WTC11 (cell line): Measurements from ENCODE around the gene AGBL4. TPM values are rescaled to one million over a fixed set of nuclear protein-coding genes. Genes with fewer than 3 reads are reported as not detected.

Source experiments
- ATAC-seq: fragments of 200-7000 bp; cut with Tn5 transposase; 2 replicates; pipeline ENCODE4 v1.10.0; 2021; ENCODE audit warnings: mild to moderate bottlenecking, moderate library complexity
- CTCF ChIA-PET: fragments of 300-600 bp; sonication (Branson Sonifier 250); formaldehyde crosslinking; loops from one replicate; lab custom pipeline; 2021; ENCODE audit warnings: antibody characterized with exemption; lab: Charles Lee
- POLR2A ChIA-PET: fragments of 350-600 bp; sonication (Branson Sonifier 250); formaldehyde crosslinking; loops from one replicate; lab custom pipeline; 2021; ENCODE audit warnings: antibody characterized with exemption; lab: Charles Lee
- DNase-seq: peaks from one replicate; pipeline ENCODE4 v3.0.0; 2021; ENCODE audit warnings: low spot score
- H3K27ac Mint-ChIP-seq: 2 replicates; pipeline ENCODE4 v1.8.0; 2021; ENCODE audit warnings: mixed read lengths
- H3K27me3 Mint-ChIP-seq: 2 replicates; pipeline ENCODE4 v1.8.0; 2021; ENCODE audit warnings: low read depth, mild to moderate bottlenecking, moderate library complexity, mixed read lengths
- H3K36me3 Mint-ChIP-seq: 2 replicates; pipeline ENCODE4 v1.8.0; 2021; ENCODE audit warnings: mixed read lengths
- H3K4me1 Mint-ChIP-seq: 2 replicates; pipeline ENCODE4 v1.8.0; 2022; ENCODE audit warnings: mixed read lengths
- H3K4me3 Mint-ChIP-seq: 2 replicates; pipeline ENCODE4 v1.8.0; 2021; ENCODE audit warnings: mild to moderate bottlenecking, moderate library complexity, mixed read lengths
- H3K9me3 Mint-ChIP-seq: 2 replicates; pipeline ENCODE4 v1.8.0; 2021; ENCODE audit warnings: mixed read lengths
- NR1H2 ChIP-seq: sonication (generic); formaldehyde crosslinking; IDR thresholded peaks from 2 replicates; pipeline ENCODE4 v1.9.0; 2021; ENCODE audit warnings: mild to moderate bottlenecking, moderate library complexity, missing genetic modification reagents
- OVOL2 ChIP-seq: fragments of 250-450 bp; sonication (Bioruptor Pico); IDR thresholded peaks from 2 replicates; pipeline ENCODE4 v1.9.0; 2021; ENCODE audit warnings: mild to moderate bottlenecking, borderline replicate concordance
- PRRX2 ChIP-seq: fragments of 250-450 bp; sonication (Bioruptor Pico); IDR thresholded peaks from 2 replicates; pipeline ENCODE4 v1.8.0; 2021; ENCODE audit warnings: mild to moderate bottlenecking
- SMAD4 ChIP-seq: sonication (generic); formaldehyde crosslinking; IDR thresholded peaks from 2 replicates; pipeline ENCODE4 v1.8.0; 2022; ENCODE audit warnings: mild to moderate bottlenecking, missing genetic modification reagents
- ZNF219 ChIP-seq: sonication (generic); formaldehyde crosslinking; IDR thresholded peaks from 2 replicates; pipeline ENCODE4 v1.8.0; 2023; ENCODE audit warnings: missing genetic modification reagents, mild to moderate bottlenecking, borderline replicate concordance
- ZNF317 ChIP-seq: sonication (generic); formaldehyde crosslinking; IDR thresholded peaks from 2 replicates; pipeline ENCODE4 v1.8.1; 2023; ENCODE audit warnings: low read depth, mild to moderate bottlenecking, moderate library complexity, missing genetic modification reagents, borderline replicate concordance
- ZNF423 ChIP-seq: fragments of 250-450 bp; sonication (Bioruptor Pico); IDR thresholded peaks from 2 replicates; pipeline ENCODE4 v2.1.2; 2022; ENCODE audit warnings: mild to moderate bottlenecking, moderate library complexity
- total RNA-seq: library from RNA; stranded (reverse); gene quantifications from 3 replicates; pipeline ENCODE4 v1.2.3, GENCODE V29; 2021
- TF ChIP-seq, protein P1 (sequence below): sonication (generic); formaldehyde crosslinking; IDR thresholded peaks from 2 replicates; pipeline ENCODE4 v1.8.1; 2023; ENCODE audit warnings: mild to moderate bottlenecking, missing genetic modification reagents
- TF ChIP-seq, protein P2 (sequence below): sonication (generic); formaldehyde crosslinking; IDR thresholded peaks from 2 replicates; pipeline ENCODE4 v1.8.1; 2023; ENCODE audit warnings: mild to moderate bottlenecking, moderate library complexity, missing genetic modification reagents
- TF ChIP-seq, protein P3 (sequence below): sonication (generic); formaldehyde crosslinking; IDR thresholded peaks from 2 replicates; pipeline ENCODE4 v1.8.0; 2022; ENCODE audit warnings: missing genetic modification reagents
- TF ChIP-seq, protein P4 (sequence below): sonication (generic); formaldehyde crosslinking; IDR thresholded peaks from 2 replicates; pipeline ENCODE4 v1.8.0; 2022; ENCODE audit warnings: mild to moderate bottlenecking, missing genetic modification reagents
- TF ChIP-seq, protein P5 (sequence below): fragments of 250-450 bp; sonication (Bioruptor Pico); IDR thresholded peaks from 2 replicates; pipeline ENCODE4 v1.8.0; 2021; ENCODE audit warnings: mild to moderate bottlenecking
- TF ChIP-seq, protein P6 (sequence below): fragments of 250-450 bp; sonication (Bioruptor Pico); conservative IDR thresholded peaks from 2 replicates; pipeline ENCODE4 v1.9.0; 2021; ENCODE audit warnings: mild to moderate bottlenecking
- TF ChIP-seq, protein P7 (sequence below): fragments of 200-600 bp; IDR thresholded peaks from 2 replicates; pipeline ENCODE4 v1.8.0; 2022; ENCODE audit warnings: antibody characterized with exemption
- TF ChIP-seq, protein P8 (sequence below): sonication (generic); formaldehyde crosslinking; IDR thresholded peaks from 2 replicates; pipeline ENCODE4 v1.8.1; 2022; ENCODE audit warnings: mild to moderate bottlenecking, missing genetic modification reagents, moderate library complexity, borderline replicate concordance
- TF ChIP-seq, protein P9 (sequence below): sonication (generic); formaldehyde crosslinking; IDR thresholded peaks from 2 replicates; pipeline ENCODE4 v1.8.1; 2023; ENCODE audit warnings: mild to moderate bottlenecking, missing genetic modification reagents

The AGBL4 gene
- total RNA-seq, 1 experiment from 2014 or later, result 0.87 TPM

DNA sequence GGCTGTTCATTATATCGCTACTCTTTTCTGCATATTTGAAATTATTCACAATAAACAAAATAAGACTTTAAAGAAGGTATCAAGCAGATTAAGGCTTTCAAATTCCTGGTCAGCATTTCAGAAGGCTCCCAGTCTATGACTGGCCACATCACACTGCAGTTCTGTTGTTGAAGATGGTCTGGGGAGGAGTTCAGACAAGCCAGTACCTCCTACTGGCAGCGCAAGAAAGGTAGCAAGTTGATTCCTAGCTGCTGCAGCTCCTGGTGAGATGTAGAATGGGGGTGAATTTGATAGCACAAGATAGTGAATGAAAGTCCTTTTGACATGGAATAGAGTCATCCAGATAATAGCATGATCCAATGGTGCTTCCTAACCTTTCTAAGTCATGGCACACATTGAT, 1158.8 kb downstream of the AGBL4 start (continued):
- TF ChIP-seq, protein P1, sequence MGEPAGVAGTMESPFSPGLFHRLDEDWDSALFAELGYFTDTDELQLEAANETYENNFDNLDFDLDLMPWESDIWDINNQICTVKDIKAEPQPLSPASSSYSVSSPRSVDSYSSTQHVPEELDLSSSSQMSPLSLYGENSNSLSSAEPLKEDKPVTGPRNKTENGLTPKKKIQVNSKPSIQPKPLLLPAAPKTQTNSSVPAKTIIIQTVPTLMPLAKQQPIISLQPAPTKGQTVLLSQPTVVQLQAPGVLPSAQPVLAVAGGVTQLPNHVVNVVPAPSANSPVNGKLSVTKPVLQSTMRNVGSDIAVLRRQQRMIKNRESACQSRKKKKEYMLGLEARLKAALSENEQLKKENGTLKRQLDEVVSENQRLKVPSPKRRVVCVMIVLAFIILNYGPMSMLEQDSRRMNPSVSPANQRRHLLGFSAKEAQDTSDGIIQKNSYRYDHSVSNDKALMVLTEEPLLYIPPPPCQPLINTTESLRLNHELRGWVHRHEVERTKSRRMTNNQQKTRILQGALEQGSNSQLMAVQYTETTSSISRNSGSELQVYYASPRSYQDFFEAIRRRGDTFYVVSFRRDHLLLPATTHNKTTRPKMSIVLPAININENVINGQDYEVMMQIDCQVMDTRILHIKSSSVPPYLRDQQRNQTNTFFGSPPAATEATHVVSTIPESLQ, result no peak
- TF ChIP-seq, protein P2, sequence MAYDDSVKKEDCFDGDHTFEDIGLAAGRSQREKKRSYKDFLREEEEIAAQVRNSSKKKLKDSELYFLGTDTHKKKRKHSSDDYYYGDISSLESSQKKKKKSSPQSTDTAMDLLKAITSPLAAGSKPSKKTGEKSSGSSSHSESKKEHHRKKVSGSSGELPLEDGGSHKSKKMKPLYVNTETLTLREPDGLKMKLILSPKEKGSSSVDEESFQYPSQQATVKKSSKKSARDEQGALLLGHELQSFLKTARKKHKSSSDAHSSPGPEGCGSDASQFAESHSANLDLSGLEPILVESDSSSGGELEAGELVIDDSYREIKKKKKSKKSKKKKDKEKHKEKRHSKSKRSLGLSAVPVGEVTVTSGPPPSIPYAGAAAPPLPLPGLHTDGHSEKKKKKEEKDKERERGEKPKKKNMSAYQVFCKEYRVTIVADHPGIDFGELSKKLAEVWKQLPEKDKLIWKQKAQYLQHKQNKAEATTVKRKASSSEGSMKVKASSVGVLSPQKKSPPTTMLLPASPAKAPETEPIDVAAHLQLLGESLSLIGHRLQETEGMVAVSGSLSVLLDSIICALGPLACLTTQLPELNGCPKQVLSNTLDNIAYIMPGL (CRISPR knock-in tag), result no peak
- TF ChIP-seq, protein P3, sequence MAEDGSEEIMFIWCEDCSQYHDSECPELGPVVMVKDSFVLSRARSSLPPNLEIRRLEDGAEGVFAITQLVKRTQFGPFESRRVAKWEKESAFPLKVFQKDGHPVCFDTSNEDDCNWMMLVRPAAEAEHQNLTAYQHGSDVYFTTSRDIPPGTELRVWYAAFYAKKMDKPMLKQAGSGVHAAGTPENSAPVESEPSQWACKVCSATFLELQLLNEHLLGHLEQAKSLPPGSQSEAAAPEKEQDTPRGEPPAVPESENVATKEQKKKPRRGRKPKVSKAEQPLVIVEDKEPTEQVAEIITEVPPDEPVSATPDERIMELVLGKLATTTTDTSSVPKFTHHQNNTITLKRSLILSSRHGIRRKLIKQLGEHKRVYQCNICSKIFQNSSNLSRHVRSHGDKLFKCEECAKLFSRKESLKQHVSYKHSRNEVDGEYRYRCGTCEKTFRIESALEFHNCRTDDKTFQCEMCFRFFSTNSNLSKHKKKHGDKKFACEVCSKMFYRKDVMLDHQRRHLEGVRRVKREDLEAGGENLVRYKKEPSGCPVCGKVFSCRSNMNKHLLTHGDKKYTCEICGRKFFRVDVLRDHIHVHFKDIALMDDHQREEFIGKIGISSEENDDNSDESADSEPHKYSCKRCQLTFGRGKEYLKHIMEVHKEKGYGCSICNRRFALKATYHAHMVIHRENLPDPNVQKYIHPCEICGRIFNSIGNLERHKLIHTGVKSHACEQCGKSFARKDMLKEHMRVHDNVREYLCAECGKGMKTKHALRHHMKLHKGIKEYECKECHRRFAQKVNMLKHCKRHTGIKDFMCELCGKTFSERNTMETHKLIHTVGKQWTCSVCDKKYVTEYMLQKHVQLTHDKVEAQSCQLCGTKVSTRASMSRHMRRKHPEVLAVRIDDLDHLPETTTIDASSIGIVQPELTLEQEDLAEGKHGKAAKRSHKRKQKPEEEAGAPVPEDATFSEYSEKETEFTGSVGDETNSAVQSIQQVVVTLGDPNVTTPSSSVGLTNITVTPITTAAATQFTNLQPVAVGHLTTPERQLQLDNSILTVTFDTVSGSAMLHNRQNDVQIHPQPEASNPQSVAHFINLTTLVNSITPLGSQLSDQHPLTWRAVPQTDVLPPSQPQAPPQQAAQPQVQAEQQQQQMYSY (CRISPR knock-in tag), result no peak
- no peak for TF ChIP-seq ZNF317 (CRISPR knock-in tag)
- TF ChIP-seq, protein P4, sequence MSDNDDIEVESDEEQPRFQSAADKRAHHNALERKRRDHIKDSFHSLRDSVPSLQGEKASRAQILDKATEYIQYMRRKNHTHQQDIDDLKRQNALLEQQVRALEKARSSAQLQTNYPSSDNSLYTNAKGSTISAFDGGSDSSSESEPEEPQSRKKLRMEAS, result no peak
- TF ChIP-seq SMAD4 (CRISPR knock-in tag), result no peak
- TF ChIP-seq, protein P5, sequence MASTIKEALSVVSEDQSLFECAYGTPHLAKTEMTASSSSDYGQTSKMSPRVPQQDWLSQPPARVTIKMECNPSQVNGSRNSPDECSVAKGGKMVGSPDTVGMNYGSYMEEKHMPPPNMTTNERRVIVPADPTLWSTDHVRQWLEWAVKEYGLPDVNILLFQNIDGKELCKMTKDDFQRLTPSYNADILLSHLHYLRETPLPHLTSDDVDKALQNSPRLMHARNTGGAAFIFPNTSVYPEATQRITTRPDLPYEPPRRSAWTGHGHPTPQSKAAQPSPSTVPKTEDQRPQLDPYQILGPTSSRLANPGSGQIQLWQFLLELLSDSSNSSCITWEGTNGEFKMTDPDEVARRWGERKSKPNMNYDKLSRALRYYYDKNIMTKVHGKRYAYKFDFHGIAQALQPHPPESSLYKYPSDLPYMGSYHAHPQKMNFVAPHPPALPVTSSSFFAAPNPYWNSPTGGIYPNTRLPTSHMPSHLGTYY (CRISPR knock-in tag), result no peak
- no peak for TF ChIP-seq OVOL2
- TF ChIP-seq, protein P6, sequence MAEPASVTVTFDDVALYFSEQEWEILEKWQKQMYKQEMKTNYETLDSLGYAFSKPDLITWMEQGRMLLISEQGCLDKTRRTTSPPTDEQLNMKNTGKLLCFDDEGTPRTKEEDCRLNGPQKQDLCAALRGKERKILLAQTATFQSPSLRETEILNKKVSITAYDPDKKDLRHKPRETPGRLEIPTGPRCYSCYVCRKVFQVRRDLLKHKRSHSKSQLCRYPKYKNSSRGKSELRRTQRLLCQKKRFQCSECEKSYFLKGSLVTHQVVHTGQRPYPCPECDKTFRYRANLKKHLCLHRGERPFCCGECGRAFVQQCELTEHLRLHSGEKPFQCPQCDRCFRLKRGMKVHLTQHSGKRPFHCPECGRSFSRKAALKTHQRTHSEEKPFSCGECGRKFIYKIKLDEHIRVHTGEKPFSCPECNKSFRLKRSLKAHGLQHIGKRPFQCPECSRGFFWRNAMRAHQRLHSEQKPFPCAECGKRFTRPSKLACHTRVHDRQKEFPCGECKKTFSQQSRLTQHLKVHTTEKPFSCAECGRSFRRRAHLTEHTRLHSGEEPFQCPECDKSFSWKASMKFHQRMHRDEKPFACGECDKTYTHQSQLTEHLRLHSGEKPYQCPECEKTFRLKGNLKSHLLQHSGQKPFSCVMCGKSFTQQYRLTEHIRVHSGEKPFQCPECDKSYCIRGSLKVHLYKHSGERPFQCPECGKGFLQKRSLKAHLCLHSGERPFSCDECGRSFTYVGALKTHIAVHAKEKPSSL (CRISPR knock-in tag), result no peak
- TF ChIP-seq, protein P7, sequence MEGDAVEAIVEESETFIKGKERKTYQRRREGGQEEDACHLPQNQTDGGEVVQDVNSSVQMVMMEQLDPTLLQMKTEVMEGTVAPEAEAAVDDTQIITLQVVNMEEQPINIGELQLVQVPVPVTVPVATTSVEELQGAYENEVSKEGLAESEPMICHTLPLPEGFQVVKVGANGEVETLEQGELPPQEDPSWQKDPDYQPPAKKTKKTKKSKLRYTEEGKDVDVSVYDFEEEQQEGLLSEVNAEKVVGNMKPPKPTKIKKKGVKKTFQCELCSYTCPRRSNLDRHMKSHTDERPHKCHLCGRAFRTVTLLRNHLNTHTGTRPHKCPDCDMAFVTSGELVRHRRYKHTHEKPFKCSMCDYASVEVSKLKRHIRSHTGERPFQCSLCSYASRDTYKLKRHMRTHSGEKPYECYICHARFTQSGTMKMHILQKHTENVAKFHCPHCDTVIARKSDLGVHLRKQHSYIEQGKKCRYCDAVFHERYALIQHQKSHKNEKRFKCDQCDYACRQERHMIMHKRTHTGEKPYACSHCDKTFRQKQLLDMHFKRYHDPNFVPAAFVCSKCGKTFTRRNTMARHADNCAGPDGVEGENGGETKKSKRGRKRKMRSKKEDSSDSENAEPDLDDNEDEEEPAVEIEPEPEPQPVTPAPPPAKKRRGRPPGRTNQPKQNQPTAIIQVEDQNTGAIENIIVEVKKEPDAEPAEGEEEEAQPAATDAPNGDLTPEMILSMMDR, result no peak
- TF ChIP-seq ZNF219 (CRISPR knock-in tag), result no peak
- TF ChIP-seq PRRX2 (CRISPR knock-in tag), result no peak

DNA sequence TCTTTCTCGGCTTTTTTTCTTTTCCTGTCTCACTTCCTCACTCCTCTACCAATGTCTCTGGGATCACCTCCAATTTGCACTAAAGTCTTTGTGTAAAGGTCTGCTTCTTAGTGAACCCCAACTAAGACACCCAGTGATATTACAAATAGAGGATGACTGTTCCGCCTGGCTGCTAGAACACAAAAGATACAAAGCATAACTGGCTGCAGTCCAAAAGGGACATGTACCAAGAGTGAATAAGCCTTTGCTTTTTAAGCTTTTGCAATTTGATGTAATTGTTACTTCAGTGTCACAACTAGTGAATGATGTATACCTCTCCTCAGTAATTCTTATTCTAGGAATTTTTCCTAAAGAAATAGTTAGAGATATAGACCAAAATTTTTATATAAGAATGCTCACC, 1164.3 kb downstream of the AGBL4 start:
- no peak overlapping the region for H3K4me3 Mint-ChIP-seq
- POLR2A ChIA-PET, result no interaction called here
- no peak overlapping the region for H3K27ac Mint-ChIP-seq
- DNase-seq (no peak), ATAC-seq (no peak)
- no peaks in the 10 kb centered on the region for H3K27me3 Mint-ChIP-seq
- no peaks in the 10 kb centered on the region for H3K4me1 Mint-ChIP-seq
- peaks cover 24% of the 10 kb centered on the region for H3K9me3 Mint-ChIP-seq
- H3K36me3 Mint-ChIP-seq, result peaks cover 7% of the 10 kb centered on the region
- CTCF ChIA-PET, result interaction anchor here (1.2 kb wide), 1 partner anchor 11 kb away, joined by 4 read pairs; no protein-coding TSS in a partner anchor
- TF ChIP-seq ZNF423 (CRISPR knock-in tag), result no peak
- TF ChIP-seq, protein P2 (CRISPR knock-in tag), result no peak
- TF ChIP-seq, protein P8, sequence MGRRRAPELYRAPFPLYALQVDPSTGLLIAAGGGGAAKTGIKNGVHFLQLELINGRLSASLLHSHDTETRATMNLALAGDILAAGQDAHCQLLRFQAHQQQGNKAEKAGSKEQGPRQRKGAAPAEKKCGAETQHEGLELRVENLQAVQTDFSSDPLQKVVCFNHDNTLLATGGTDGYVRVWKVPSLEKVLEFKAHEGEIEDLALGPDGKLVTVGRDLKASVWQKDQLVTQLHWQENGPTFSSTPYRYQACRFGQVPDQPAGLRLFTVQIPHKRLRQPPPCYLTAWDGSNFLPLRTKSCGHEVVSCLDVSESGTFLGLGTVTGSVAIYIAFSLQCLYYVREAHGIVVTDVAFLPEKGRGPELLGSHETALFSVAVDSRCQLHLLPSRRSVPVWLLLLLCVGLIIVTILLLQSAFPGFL (CRISPR knock-in tag), result no peak
- TF ChIP-seq ZNF219 (CRISPR knock-in tag), result no peak
- TF ChIP-seq, protein P9, sequence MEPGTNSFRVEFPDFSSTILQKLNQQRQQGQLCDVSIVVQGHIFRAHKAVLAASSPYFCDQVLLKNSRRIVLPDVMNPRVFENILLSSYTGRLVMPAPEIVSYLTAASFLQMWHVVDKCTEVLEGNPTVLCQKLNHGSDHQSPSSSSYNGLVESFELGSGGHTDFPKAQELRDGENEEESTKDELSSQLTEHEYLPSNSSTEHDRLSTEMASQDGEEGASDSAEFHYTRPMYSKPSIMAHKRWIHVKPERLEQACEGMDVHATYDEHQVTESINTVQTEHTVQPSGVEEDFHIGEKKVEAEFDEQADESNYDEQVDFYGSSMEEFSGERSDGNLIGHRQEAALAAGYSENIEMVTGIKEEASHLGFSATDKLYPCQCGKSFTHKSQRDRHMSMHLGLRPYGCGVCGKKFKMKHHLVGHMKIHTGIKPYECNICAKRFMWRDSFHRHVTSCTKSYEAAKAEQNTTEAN (CRISPR knock-in tag), result no peak
- TF ChIP-seq NR1H2 (CRISPR knock-in tag), result no peak
